ENCODE measurements around the gene TGFBI.
A peak's percentile ranks its signal among the peaks of the same experiment; 100 is the strongest.

The TGFBI gene
- 5.7 to 9.9 (median 7.4) reads per million in 4 donors for total RNA-seq

DNA sequence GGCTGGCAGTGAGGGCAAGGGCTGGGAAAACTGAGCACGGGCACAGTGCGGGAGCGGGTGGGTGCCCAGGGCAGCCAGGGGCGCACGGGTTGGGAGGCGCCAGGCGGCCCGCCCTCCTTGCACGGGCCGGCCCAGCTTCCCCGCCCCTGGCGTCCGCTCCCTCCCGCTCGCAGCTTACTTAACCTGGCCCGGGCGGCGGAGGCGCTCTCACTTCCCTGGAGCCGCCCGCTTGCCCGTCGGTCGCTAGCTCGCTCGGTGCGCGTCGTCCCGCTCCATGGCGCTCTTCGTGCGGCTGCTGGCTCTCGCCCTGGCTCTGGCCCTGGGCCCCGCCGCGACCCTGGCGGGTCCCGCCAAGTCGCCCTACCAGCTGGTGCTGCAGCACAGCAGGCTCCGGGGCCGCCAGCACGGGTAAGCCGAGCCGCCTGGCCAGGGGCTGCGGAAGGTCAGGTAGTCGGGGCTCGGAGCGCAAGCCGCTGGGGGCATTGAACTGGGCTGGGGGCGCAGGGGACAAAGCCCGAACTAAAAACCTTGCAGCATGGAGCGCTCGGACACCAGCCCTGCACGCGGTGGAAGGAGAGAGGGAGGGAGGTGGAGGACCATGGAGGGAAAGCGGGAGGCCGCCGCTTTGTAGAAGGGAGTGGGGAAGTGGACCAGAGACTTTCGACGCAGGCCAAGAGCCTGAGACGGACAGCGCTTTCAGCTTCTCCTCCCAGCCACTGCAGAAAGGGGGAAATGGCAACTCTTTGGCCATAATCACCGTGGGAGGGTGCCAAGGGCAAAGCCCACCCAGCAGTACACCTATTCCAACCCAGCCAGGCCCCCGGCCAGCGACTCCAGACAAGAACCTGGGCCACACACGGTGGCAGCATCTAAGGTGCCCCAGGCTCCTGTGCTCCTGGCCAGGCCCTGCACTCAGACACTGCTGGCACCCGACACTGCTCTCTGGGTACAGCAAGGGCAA is at the start of gene TGFBI:
Gene TGFBI (plus strand): TSS at position 207 of the 961 bp plus-strand sequence. CDS start 68 bp downstream, at position 275.
- DNase-seq, result peak in 4 of 5 donors; percentile 3 to 21 (median 12)

- DNase-seq, result no peak
These were observed 49.8 kb upstream of the TGFBI start for GRCh38 chr5:135978993-135979392.

DNA sequence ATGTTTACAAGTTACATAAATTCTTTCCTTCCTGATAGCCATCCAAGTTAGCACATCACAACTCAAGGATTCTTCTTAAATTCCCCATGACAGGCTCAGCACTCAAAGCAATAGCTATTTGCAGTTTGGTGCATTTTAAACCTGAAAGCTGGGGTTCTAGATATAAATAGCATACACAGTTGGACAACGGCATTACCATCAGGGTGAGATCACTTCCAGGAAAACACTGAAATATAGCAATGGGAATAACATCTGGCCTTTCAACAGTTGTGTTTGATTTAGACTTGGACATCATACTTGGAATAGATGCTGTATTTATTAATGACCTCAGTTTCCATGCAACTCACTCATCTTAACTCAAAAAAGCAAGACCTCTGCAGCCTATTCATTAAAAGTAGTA is 49.3 kb upstream of the TGFBI start:
- no peak for DNase-seq

GRCh38 chr5:135980620-135981019 is 48.2 kb upstream of the TGFBI start:
- DNase-seq, result no peak

DNA sequence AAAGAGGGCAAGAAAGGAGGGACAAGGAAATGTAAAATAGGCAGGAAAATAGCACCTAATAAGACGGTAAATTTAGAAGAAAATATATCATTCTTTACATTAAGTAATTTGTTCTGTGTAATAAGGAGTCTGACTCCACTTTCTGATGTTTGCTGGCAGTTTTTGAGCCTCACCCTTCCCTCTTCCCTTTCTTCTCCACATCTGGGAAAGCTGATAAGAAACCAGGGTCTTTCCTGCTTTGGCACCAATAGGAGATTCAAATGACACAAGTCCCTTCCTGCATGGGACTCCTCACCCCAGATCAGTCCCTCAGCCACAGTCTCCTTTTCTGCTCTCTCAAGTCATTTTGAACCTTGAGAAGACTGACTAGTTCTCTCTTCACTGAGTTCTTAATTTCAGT is 42.8 kb upstream of the TGFBI start:
- DNase-seq, result no peak

DNA sequence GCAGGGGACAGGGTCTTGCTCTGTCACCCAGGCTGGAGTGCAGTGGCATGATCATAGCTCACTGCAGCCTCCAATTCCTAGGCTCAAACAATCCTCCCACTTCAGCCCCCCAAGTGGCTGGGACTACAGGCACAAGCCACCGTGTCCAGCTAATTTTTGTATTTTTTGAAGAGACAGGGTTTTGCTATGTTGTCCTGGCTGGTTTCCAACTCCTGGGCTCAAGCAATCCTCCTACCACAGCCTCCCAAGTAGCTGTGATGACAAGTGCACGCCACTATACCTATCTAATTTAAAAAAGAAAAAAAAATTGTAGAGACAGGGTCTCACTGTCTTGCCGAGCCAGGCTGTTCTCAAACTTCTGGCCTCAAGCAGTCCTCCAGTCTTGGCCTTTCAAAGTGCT is 42.4 kb upstream of the TGFBI start:
- no peak for DNase-seq

GRCh38 chr5:135986891-135987401 is 41.8 kb upstream of the TGFBI start:
- no peak for DNase-seq

DNA sequence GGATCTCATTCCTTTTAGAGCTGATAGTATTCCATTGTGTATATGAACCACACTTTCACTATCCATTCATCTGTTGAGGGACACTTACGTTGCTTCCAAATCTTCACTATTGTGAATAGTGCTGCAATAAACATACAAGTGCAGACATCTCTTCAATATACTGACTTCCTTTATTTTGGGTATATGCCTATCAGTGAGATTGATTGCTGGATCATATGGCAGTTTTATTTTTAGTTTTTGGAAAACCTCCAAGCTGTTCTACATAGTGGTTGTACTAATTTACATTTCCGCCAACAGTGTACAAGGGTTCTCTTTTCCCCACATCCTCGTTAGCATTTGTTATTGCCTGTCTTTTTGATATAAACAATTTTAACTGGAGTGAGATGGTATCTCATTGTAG is 40.2 kb upstream of the TGFBI start:
- no peak for DNase-seq

DNA sequence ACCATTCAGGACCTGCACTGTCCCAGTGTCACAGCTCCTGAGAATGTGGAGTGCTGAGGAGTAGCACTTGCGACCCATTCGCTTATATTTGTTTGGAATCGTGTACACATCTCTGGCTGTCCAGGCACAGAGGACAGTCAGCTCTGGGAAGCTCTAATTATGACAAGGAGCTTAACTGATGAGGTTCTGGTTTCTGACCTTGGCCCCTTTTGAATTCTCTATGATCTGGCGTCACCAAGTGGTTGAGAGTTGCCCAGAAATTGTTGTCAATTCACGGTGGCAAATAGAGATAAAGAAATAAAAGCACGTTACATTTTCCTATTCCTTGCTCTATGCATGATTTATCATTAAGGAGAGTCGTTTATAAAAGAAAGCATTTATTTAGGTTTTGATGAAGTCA is 39.1 kb upstream of the TGFBI start:
- DNase-seq, result no peak

DNA sequence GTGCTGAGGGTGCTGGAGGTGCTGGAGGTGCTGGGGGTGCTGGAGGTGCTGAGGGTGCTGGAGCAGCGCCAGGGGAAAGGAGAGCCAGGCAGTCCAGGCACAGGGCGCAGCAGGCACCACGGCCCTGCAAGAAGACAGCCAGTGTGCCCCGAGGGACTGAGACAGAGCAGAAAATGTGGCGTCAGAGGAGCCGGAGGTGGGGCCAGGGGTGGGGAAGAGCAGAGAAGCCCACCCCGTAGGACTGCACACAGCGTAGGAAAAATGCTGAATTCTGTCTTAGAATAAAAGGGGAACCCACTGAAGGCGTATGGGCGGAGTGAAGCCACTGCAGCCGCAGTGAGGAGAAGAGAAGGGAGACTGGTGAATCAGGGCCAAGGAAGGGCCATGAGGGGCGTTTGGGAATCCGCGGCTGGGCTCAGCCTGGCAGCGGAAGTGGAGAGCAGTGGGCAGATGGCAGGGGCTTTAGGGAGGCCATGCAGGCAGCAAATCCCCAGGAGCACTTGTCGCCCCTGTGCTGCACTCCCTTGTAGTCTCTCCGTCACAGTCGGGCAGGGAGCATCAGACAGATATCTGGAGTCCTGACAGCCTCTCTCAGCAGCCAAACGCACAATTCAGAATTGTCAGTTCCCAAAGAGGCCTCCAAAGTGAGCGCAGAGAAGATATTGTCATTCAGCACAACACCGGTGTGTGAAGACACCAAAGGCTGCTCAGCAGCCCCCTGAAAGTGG is 38.1 kb upstream of the TGFBI start:
- no peak for DNase-seq

DNA sequence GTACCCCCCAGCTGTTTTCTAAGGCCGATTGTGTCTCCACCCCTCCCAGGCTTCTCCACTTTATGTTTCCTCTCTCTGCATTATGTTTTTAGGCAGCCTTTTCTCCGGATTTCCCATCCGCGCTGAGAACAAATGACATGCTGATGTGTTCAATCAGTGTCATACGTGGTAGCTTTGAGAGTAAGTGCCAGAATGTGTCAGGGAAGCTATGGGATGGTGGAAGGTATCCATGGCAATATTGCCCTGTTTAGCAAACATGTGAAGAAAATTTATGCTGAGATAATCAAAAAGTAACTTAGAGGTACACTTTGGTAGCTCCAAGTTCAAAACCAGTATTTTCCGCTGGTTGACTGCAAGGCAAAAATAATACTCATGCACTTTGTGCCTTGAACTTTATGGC is 37.4 kb upstream of the TGFBI start:
- no peak for DNase-seq

DNA sequence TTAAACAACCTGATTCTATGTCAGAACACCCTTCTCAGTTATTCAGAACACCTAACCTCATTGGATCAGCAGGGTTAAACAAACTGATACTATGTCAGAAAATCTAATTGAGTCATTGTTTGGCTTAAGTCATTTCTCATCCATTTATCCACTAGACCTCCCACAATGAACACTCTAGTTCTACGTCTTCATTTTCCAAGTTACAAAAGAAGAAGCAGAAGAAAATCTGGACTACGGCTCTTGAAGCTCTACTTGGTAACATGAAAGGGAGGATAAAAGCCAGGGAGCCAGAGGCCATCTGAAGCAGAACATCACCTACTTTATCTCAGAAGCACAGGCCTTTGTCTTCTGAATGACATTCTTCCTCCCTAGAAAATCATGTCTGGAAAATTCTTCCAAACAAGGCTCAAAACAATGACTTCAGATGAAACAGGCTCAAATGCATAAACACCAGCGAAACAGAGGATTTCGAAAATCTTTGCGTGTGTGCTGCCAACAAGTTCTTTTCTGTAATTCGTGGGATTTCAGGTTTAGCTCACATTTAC is 35.4 kb upstream of the TGFBI start:
- DNase-seq, result no peak

DNA sequence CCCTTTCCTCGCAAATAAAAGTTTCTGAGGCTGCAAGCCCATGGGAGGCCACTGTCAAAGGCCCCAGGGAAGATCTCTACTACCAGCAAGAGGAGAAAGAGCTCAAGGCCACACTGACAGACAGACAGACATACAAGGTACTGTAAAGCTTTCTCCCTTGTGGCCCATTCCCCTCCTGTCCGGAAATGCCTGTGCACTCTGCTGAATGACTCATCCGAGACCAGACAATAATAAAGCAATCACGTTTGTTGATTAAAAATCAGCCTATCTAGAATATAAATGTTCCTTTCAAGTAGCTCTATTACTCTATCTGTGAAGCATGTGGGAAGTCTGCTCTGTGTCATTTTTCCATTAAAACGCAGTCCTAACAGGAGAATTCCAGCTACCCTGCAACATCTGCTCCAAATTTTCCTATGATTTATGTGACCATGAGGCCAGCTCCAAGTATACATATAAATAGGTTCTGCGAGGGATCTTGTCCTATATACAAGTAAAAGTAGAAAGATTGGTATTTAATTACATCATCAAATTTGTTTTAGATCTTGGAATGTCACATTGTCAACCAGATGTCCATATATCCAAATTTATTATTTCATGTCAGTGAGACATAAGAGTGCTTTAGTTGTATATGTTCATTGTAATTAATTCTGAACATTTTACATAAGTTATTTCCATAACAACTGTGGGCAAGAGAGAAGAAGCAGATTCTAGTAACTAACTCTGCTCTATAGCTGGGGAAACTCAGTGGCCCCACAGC is 34.7 kb upstream of the TGFBI start:
- DNase-seq, result no peak

- DNase-seq, result no peak
These were observed 32.8 kb upstream of the TGFBI start for GRCh38 chr5:135995976-135996375.

GRCh38 chr5:135996611-135997010 is 32.2 kb upstream of the TGFBI start:
- no peak for DNase-seq

GRCh38 chr5:135997673-135998335 is 31.0 kb upstream of the TGFBI start:
- DNase-seq, result no peak

GRCh38 chr5:135998889-135999288 is 29.9 kb upstream of the TGFBI start:
- DNase-seq, result no peak

GRCh38 chr5:135999406-136000139 is 29.2 kb upstream of the TGFBI start:
- DNase-seq, result no peak

GRCh38 chr5:136000147-136000546 is 28.6 kb upstream of the TGFBI start:
- DNase-seq, result no peak

DNA sequence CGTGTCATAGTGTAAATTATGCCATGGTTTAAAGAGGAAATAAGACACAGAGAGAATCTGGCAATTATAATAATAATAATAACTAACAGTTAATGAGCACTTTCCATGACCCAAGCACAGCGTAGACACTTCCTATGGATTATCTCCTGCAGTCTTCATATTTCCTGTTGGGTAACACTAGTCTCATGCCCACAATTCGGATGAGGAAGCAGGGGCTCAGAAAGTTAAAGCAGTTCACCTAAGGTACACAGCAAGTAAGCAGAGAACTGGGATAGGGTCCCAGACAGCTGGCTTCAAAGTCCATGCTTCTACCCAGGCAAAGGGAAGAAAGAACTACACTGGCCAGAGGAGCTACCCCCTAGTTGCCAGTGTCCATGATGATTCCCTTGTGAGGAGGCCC is 27.9 kb upstream of the TGFBI start:
- no peak for DNase-seq

- no peak for DNase-seq
These were observed 27.3 kb upstream of the TGFBI start for GRCh38 chr5:136001466-136001981.

Measured in T-helper 1 cell (primary cell).